H1 (cell line): ENCODE data around the gene LGALS4. TPM values are rescaled to one million over a fixed set of nuclear protein-coding genes. Genes with fewer than 3 reads are reported as not detected.

Experiments used
- CTCF ChIA-PET: fragments of 300-600 bp; sonication (Branson Sonifier 250); formaldehyde crosslinking; loops from one replicate; lab custom pipeline; 2021; ENCODE audit not compliant: partially characterized antibody; lab: Charles Lee
- POLR2A ChIA-PET: fragments of 300-600 bp; sonication (Branson Sonifier 250); formaldehyde crosslinking; loops from one replicate; lab custom pipeline; 2021; ENCODE audit warnings: inconsistent platforms; ENCODE audit not compliant: partially characterized antibody; lab: Charles Lee
- DNase-seq, 2 experiments: peaks; one replicate each; pipeline versions ENCODE4 v3.0.0 to v3.0.0-alpha.2; 2010 to 2022; ENCODE audit warnings: low spot score in 2 of 2, low read depth in 1 of 2, mixed read lengths in 1 of 2
- FAIRE-seq: peaks from 2 replicates; lab custom pipeline; 2011; peaks lifted over from hg19 to GRCh38; lab: Jason Lieb, UNC
- H2AFZ ChIP-seq: 2 replicates; pipeline ENCODE4 v1.8.1; 2012; ENCODE audit warnings: low read length, inconsistent platforms
- H2AK5ac ChIP-seq: 2 replicates; pipeline ENCODE4 v1.6.1; 2013; ENCODE audit warnings: low read depth, low read length
- H2BK120ac ChIP-seq: replicated peaks from 2 replicates; pipeline ENCODE3; 2013; ENCODE audit warnings: low read depth, low read length, inconsistent platforms
- H2BK12ac ChIP-seq: 2 replicates; pipeline ENCODE4 v1.6.1; 2013; ENCODE audit warnings: low read depth, low read length
- H2BK15ac ChIP-seq: 2 replicates; pipeline ENCODE4 v1.6.1; 2013; ENCODE audit warnings: low read length
- H2BK20ac ChIP-seq: 2 replicates; pipeline ENCODE4 v1.6.1; 2013; ENCODE audit warnings: low read length
- H2BK5ac ChIP-seq: 2 replicates; pipeline ENCODE4 v1.6.1; 2013; ENCODE audit warnings: low read depth, low read length
- H3K14ac ChIP-seq: 2 replicates; pipeline ENCODE4 v1.6.1; 2013; ENCODE audit warnings: inconsistent platforms; ENCODE audit not compliant: insufficient read length
- H3K18ac ChIP-seq: 2 replicates; pipeline ENCODE4 v1.6.1; 2013; ENCODE audit warnings: low read length; ENCODE audit errors: extremely low read depth
- H3K23ac ChIP-seq: 2 replicates; pipeline ENCODE4 v1.6.1; 2013; ENCODE audit warnings: inconsistent platforms; ENCODE audit not compliant: insufficient read length
- H3K23me2 ChIP-seq: 2 replicates; pipeline ENCODE4 v1.6.1; 2013; ENCODE audit warnings: low read depth, low read length
- H3K27ac ChIP-seq: 2 replicates; pipeline ENCODE4 v1.6.1; 2011; ENCODE audit warnings: low read depth, low read length, inconsistent platforms
- H3K27me3 ChIP-seq, 4 experiments: replicated peaks in 1 of 4; 1 replicate in 1 of 4; 2 replicates in 3 of 4; pipeline versions ENCODE4 v1.6.1 to v1.8.1; 2011 to 2013; ENCODE audit warnings: low read length in 3 of 4, mild to moderate bottlenecking in 3 of 4, inconsistent platforms in 2 of 4, mixed read lengths in 2 of 4, moderate library complexity in 1 of 4; ENCODE audit not compliant: control insufficient read depth in 3 of 4, insufficient read depth in 3 of 4; ENCODE audit errors: extremely low read depth in 1 of 4
- H3K36me3 ChIP-seq, 4 experiments: 2 replicates each; pipeline versions ENCODE4 v1.6.1 to v1.8.1; 2011 to 2013; ENCODE audit warnings: mild to moderate bottlenecking in 4 of 4, low read length in 3 of 4, moderate library complexity in 2 of 4, control low read depth in 1 of 4, inconsistent platforms in 1 of 4; ENCODE audit not compliant: insufficient read depth in 4 of 4, control insufficient read depth in 2 of 4
- H3K4ac ChIP-seq: replicated peaks from 2 replicates; pipeline ENCODE3; 2013; ENCODE audit warnings: low read length, low read depth, mixed read lengths, inconsistent platforms; ENCODE audit not compliant: insufficient read length
- H3K4me1 ChIP-seq, 4 experiments: replicated peaks in 1 of 4; 1 replicate in 1 of 4; 2 replicates in 3 of 4; pipeline versions ENCODE4 v1.6.1 to v1.8.1; 2011 to 2013; ENCODE audit warnings: low read length in 3 of 4, inconsistent platforms in 2 of 4, mixed read lengths in 1 of 4; ENCODE audit not compliant: insufficient read depth in 4 of 4, control insufficient read depth in 3 of 4
- H3K4me2 ChIP-seq, 2 experiments: 2 replicates each; pipeline versions ENCODE4 v1.6.1 to v1.8.1; 2011 to 2013; ENCODE audit warnings: low read depth in 2 of 2, low read length in 2 of 2, control low read depth in 1 of 2, inconsistent platforms in 1 of 2, mild to moderate bottlenecking in 1 of 2; ENCODE audit not compliant: insufficient read depth in 1 of 2
- H3K4me3 ChIP-seq, 4 experiments: fragments of 200-600, 300-600 bp in 1 of 4; sonication (generic), shearing (Covaris generic), sonication (Bioruptor Twin) in 1 of 4; 2 replicates each; pipeline versions ENCODE4 v1.5.1 to v1.8.1; 2011 to 2016; ENCODE audit warnings: low read length in 4 of 4, low read depth in 3 of 4, control low read depth in 2 of 4, inconsistent platforms in 2 of 4, mild to moderate bottlenecking in 2 of 4, mixed read lengths in 1 of 4, moderate library complexity in 1 of 4; ENCODE audit not compliant: insufficient read depth in 2 of 4; ENCODE audit errors: extremely low read depth in 1 of 4
- H3K56ac ChIP-seq: replicated peaks from 2 replicates; pipeline ENCODE3; 2013; ENCODE audit warnings: low read depth, mild to moderate bottlenecking, mixed read lengths, low read length, inconsistent platforms; ENCODE audit not compliant: insufficient read length
- H3K79me1 ChIP-seq: 2 replicates; pipeline ENCODE4 v1.6.1; 2013; ENCODE audit warnings: low read depth, low read length, control low read depth
- H3K79me2 ChIP-seq, 2 experiments: 2 replicates each; pipeline versions ENCODE4 v1.6.1 to v1.8.1; 2012 to 2013; ENCODE audit warnings: low read length in 2 of 2, mild to moderate bottlenecking in 2 of 2, inconsistent platforms in 1 of 2; ENCODE audit not compliant: insufficient read depth in 2 of 2, control insufficient read depth in 1 of 2
- H3K9ac ChIP-seq, 4 experiments: replicated peaks in 1 of 4; 1 replicate in 1 of 4; 2 replicates in 3 of 4; pipeline versions ENCODE4 v1.6.1 to v1.8.1; 2011 to 2013; ENCODE audit warnings: low read depth in 3 of 4, low read length in 3 of 4, control low read depth in 2 of 4, mild to moderate bottlenecking in 2 of 4, moderate library complexity in 2 of 4, inconsistent platforms in 1 of 4; ENCODE audit errors: extremely low read depth in 1 of 4
- H3K9me3 ChIP-seq, 2 experiments: 2 replicates each; pipeline versions ENCODE4 v1.6.1 to v1.8.1; 2012 to 2013; ENCODE audit warnings: mild to moderate bottlenecking in 2 of 2, moderate library complexity in 2 of 2, control low read depth in 1 of 2, inconsistent platforms in 1 of 2, low read depth in 1 of 2, low read length in 1 of 2, mixed read lengths in 1 of 2; ENCODE audit not compliant: insufficient read depth in 2 of 2
- H4K20me1 ChIP-seq, 2 experiments: replicated peaks in 1 of 2; 2 replicates each; pipeline versions ENCODE3 to v1.8.1; 2011 to 2013; ENCODE audit warnings: inconsistent platforms in 2 of 2, low read length in 2 of 2, mild to moderate bottlenecking in 1 of 2; ENCODE audit not compliant: insufficient read depth in 2 of 2, control insufficient read depth in 1 of 2
- H4K5ac ChIP-seq: 2 replicates; pipeline ENCODE4 v1.6.1; 2013; ENCODE audit warnings: low read length, low read depth, mixed read lengths, inconsistent platforms; ENCODE audit not compliant: insufficient read length
- H4K8ac ChIP-seq: 2 replicates; pipeline ENCODE4 v1.8.0; 2013; ENCODE audit warnings: mild to moderate bottlenecking, moderate library complexity, low read length, inconsistent platforms; ENCODE audit not compliant: insufficient read depth; ENCODE audit errors: extremely low read depth
- H4K91ac ChIP-seq: replicated peaks from 2 replicates; pipeline ENCODE3; 2013; ENCODE audit warnings: low read length, mixed read lengths, inconsistent platforms; ENCODE audit not compliant: insufficient read length
- NANOG ChIP-seq: IDR thresholded peaks from 2 replicates; pipeline ENCODE4 v1.6.1; 2011; ENCODE audit warnings: low read length, low read depth, mild to moderate bottlenecking, inconsistent platforms; ENCODE audit not compliant: insufficient read depth, poor library complexity, severe bottlenecking
- POLR2A ChIP-seq, 2 experiments: IDR thresholded peaks; 1 replicate in 1 of 2; 2 replicates in 1 of 2; pipeline ENCODE4 v1.6.1; 2011; ENCODE audit warnings: low read depth in 2 of 2, low read length in 2 of 2, mild to moderate bottlenecking in 2 of 2; ENCODE audit errors: control extremely low read depth in 1 of 2
- WGBS, 2 experiments: shearing (Covaris generic) in 1 of 2; methylation state at CpG; one replicate each; pipeline versions ENCODE4 v1.1.6 to v1.1.7; 2013 to 2015; ENCODE audit warnings: low lambda C conversion rate in 2 of 2, mixed read lengths in 2 of 2, inconsistent platforms in 1 of 2, low coverage in 1 of 2, missing lambda C conversion rate in 1 of 2; ENCODE audit not compliant: insufficient replicate concordance in 2 of 2, insufficient coverage in 1 of 2, insufficient read length in 1 of 2; ENCODE audit errors: extremely low coverage in 1 of 2, missing lambda C conversion rate in 1 of 2; 5-methylcytosine and 5-hydroxymethylcytosine counted together
- polyA plus RNA-seq, 7 experiments: library from polyadenylated mRNA; depleted of rRNA in 3 of 7; stranded (reverse) in 5 of 7; unstranded in 2 of 7; fragments of >200 nt in 5 of 7; fragments of 200-250 nt in 2 of 7; gene quantifications; 1 replicate in 5 of 7; 2 replicates in 1 of 7; 4 replicates in 1 of 7; pipeline versions ENCODE4 v1.2.1 to v1.2.3, GENCODE V29; 2011 to 2013; ENCODE audit warnings: missing spikeins in 2 of 7, mixed read lengths in 2 of 7
- total RNA-seq: library from RNA; stranded (reverse); fragmentation: NEBNext Ultra II Directional; extraction: Animal tissue kit (Norgen Biotek cat#: 25700); gene quantifications from 2 replicates; pipeline ENCODE4 v1.2.1, GENCODE V29; 2021

LGALS4 gene
- total and polyA plus RNA-seq, 2 of the 8 experiments (the other 6 are each of a cell fraction or from before 2014, with no cell fraction given), result 0.32 to 0.37 TPM

- no peak overlapping the region for H2BK15ac ChIP-seq
- TF ChIP-seq NANOG, result no peak
- TF ChIP-seq POLR2A (IDR thresholded peaks at IDR 0.05; ENCODE audit: control extremely low read depth in 1 of 2, low read depth in 2 of 2, low read length in 2 of 2), result peak in 1 of 2 experiments; percentile 34; a peak in 1 of 3 replicates
- no peak overlapping the region for H3K23ac ChIP-seq
- H3K79me2 ChIP-seq, result peaks cover 0 to 38% of the 10 kb centered on the region in 2 experiments; a peak in 2 of 4 replicates
- H3K4me2 ChIP-seq, result no peak overlapping the region
- no peak overlapping the region for H2BK20ac ChIP-seq
- no peak overlapping the region for H3K9ac ChIP-seq
- H3K23me2 ChIP-seq, result no peaks in the 10 kb centered on the region
- POLR2A ChIA-PET, result interaction anchor here (0.6 to 14.2 kb wide), 24 partner anchors 6 to 104 kb away, joined by 3 to 376 read pairs (median 4); partner anchors contain the start of genes CAPN12, ECH1 and HNRNPL
- no peak overlapping the region for H3K56ac ChIP-seq
- H2BK12ac ChIP-seq, result no peak overlapping the region
- DNase-seq (no peak), FAIRE-seq (no peak)
- no peak overlapping the region for H2BK5ac ChIP-seq
- no peak overlapping the region; the same call in 1 of the 2 replicates for H4K8ac ChIP-seq
- H3K4me3 ChIP-seq, result no peak overlapping the region
- H4K20me1 ChIP-seq, result peaks cover 36 to 47% of the 10 kb centered on the region in 2 experiments
- H3K36me3 ChIP-seq, result peaks cover 80 to 97% (median 91%) of the 10 kb centered on the region in 4 experiments
- H2AK5ac ChIP-seq, result no peak overlapping the region
- no peak overlapping the region for H3K18ac ChIP-seq
- no peaks in the 10 kb centered on the region; a peak in 1 of 7 replicates for H3K27me3 ChIP-seq
- WGBS, 2 experiments, result 91% methylated on average over 19 of the region's 28 CpGs; no CpG with 5 or more reads in 1 of the 2 experiments
- H3K4me1 ChIP-seq, result no peaks in the 10 kb centered on the region
- no peak overlapping the region for H2AFZ ChIP-seq
- H3K27ac ChIP-seq, result no peak overlapping the region
- H4K91ac ChIP-seq, result no peak overlapping the region
- no peak overlapping the region for H3K4ac ChIP-seq
- H2BK120ac ChIP-seq, result no peak overlapping the region
- peaks cover 9% of the 10 kb centered on the region; the same call in 1 of the 2 replicates for H3K79me1 ChIP-seq
- H3K14ac ChIP-seq, result no peak overlapping the region
- H3K9me3 ChIP-seq, result no peaks in the 10 kb centered on the region
- CTCF ChIA-PET, result no interaction called here
- no peak overlapping the region for H4K5ac ChIP-seq
Measured at GRCh38 chr19:38839816-38840582, 27.3 kb upstream of the LGALS4 start.
